GM21717 (cell line): ENCODE measurements around the gene EFCAB11.

Source experiments
- ATAC-seq: cut with Tn5 transposase; IDR thresholded peaks from one replicate; pipeline ENCODE4 v1.9.1; 2021; ENCODE audit warnings: mild to moderate bottlenecking, moderate library complexity; ENCODE audit not compliant: unreplicated experiment

Gene EFCAB11

DNA sequence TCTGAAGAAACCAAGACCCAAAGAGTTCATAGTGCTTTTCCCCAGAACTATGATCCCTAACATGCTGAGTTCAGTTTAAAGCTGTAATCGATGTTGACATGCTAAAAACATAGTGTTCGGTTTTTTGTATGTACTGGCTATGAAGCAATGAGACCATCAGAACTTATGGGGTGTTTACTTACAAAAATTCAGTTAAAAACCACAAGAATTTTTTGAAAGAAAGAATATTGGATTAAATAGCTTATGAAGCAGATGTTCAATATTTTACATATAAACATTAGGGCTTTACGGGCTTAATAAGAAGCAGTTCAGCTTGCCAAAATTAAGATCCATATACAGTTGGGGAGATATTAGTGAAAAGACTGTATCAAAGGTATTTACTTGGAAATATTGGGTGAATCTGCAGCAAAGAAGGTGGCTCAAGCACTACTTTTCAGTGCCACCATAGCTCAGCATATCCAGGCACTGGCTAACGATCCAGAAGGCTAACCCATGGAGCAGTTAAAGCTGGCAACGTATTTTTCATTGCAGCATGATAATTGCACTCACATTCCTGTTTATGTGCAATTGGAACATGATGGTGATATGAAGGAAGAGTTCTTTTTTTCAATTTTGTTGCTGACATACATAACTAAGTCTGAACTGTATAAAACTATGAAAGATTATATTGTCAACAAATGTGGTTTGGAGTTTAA lies 125.9 kb downstream of the EFCAB11 start:
- no peak for ATAC-seq

- no peak for ATAC-seq
These were observed 127.3 kb downstream of the EFCAB11 start for GRCh38 chr14:89827265-89827664.

DNA sequence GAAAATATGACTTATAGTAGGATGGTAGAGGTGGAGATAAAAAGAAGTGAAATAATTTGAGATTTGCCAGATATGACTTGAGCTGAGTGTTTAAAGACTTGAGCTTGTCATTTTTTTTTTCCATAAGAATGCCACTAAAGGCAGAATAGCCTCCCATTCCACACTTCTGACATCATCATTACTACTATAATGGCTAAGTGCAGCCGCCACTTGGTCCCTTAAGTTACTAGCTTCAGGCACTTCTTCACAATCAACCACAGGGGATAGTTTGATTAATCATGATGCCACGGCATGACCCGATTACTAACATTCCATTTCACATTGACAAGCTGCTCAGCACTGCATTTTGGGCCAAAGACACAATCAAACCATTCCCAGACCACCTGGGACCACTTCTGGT lies 127.9 kb downstream of the EFCAB11 start:
- no peak for ATAC-seq

- ATAC-seq, result no peak
These were observed 130.8 kb downstream of the EFCAB11 start for GRCh38 chr14:89823743-89824142.

DNA sequence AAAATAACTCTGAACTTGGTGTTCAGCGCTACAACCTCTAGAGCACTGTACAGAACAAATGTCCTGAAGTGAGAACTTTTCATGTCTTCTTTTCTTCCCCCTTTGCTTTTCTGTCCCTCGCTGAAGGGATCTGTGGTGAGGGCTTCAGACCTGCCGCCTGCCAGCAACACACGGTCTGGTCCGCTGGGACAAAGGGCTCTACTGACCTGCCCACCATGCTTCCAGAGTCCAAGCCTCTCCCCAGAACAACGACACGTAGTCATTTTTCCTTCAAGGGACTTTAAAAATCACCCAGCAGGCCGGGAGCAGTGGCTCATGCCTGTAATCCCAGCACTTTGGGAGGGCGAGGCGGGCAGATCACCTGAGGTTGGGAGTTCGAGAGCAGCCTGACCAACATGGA lies 140.4 kb downstream of the EFCAB11 start:
- ATAC-seq, result no peak

DNA sequence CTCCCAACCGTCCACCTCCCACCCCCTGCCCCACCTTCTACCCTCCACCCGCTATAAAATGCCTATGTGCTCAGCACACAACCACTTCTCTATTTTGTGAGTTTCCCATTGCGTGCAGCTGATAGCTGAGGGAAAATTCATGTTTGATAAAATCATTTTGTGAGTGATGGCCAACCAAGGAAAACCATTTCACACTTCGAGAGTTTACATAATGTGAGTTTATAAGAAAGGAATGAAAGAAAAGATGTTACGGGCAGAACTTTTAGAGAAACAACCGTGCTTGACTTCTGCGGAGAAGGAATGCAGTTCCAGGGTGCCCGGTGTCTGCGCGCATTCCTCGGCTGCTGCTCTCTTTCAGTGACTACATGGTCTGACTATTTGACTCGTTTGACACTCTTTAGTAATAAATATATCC lies 140.9 kb downstream of the EFCAB11 start:
- no peak for ATAC-seq

DNA sequence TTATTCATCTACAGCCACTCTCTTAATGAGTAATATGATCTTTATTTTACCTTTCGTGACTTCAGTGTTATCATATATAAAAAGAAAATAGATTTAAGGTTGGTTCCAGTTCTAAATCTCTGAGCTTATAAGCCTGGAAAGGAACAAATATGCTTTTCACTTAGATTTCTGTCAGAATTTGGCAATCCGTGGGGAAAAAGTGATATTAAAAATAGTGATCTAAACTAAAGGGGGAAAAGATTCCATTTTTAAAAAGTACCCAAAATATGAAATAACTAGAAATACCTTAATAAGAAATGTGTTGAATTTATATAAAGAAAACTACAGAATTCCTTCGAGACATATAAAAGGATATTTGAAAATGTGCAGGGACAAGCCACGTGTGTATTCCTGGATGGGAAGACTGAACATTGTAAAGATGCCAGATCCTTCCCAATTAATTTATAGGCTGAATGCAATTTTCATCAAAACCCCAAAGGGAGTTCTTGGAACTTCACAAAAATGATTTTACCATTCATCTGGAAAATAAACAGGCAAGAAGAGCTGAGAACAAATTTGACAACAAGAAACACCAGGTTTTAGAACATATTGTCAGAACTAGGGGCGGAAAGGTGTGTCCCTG lies 142.5 kb downstream of the EFCAB11 start:
- no peak for ATAC-seq

DNA sequence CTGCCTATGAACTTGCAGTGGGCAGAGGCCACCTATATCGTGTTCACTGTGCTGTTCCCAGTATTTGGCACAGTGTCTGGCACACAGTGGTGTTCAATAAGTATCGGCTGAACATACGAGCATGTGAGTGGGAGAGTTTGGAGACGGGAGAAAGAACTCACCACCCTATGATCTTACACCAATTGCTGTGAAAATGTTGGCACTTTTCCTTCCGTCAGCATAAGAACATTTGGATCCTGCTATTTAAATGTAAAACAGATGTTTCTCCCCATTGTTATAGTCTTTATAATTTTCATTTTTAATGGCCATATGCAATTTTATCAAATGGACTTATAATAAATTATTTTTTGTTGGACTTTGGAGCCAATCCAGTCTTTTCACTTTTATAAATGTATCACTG lies 144.4 kb downstream of the EFCAB11 start:
- no peak for ATAC-seq

- no peak for ATAC-seq
These were observed 146.6 kb downstream of the EFCAB11 start for GRCh38 chr14:89807892-89808291.

GRCh38 chr14:89807151-89807550 lies 147.4 kb downstream of the EFCAB11 start:
- no peak for ATAC-seq

DNA sequence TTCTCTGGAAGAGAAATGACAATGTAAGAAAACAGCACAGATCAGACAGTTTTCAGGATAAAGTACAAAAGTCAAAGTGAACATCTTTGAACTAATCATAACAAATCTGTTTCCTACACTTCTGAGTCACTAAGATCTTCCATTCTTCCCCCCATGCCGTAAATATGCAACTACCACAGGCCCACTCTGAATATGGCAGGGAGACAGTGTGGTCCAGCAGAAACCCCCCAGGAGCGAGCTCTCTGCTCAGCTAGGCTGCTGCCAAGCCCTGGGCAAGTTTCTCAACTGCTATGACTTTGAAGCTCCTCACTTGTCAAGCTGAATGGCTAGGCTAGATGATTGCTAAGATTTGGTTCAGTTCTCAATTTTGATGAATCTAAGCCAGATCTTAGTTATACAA lies 148.1 kb downstream of the EFCAB11 start:
- no peak for ATAC-seq

- ATAC-seq, result no peak
These were observed 149.0 kb downstream of the EFCAB11 start for GRCh38 chr14:89805501-89805900.

GRCh38 chr14:89803542-89803941 lies 151.0 kb downstream of the EFCAB11 start:
- ATAC-seq, result no peak

- no peak for ATAC-seq
These were observed 153.4 kb downstream of the EFCAB11 start for GRCh38 chr14:89801136-89801535.

- no peak for ATAC-seq
These were observed 156.2 kb downstream of the EFCAB11 start for GRCh38 chr14:89798212-89798773.

GRCh38 chr14:89797148-89797547 lies 157.4 kb downstream of the EFCAB11 start:
- no peak for ATAC-seq

- no peak for ATAC-seq
These were observed 160.4 kb downstream of the EFCAB11 start for GRCh38 chr14:89794096-89794495.

- no peak for ATAC-seq
These were observed 161.2 kb downstream of the EFCAB11 start for GRCh38 chr14:89793367-89793716.

DNA sequence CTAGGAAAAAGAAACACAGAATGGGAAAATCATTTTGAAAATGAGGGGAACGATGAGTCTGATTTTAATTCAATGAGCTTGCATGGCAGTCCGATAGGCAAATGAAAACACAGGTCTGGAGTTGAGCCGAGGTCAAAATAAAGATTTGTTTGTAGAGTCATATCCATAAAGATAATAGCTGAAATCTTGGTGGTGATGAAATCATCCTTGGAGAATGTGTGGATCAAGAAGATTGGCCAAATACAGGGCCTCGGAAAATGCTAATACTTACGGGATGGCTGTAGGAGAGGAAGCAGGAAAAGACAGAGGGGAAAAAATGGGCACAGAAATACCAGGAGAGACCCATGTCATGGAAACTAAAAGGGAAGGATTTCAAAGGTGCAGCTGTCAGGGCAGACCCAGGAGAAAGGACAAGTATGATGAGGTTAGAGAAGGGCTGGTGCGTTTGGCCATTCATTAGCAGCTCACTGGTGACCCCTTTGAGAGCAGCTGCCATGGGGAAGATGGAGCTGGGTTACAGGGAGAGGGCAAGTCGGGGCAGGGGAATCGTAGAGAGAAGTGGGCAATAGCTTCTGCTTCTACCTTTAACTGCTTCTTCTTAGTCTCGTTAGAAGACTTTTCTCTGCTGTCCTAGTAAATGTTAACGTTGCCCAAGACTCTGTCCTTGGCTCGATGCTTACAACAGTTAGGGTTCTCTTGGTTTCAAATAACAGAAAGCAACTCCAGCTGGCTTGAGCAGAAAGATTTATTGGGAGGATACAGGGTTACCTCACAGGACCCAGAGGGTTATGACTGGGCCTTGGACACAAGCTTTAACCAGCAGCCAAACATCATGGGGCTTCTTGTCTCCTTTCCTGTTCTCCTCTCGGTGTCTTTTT lies 161.8 kb downstream of the EFCAB11 start:
- no peak for ATAC-seq

DNA sequence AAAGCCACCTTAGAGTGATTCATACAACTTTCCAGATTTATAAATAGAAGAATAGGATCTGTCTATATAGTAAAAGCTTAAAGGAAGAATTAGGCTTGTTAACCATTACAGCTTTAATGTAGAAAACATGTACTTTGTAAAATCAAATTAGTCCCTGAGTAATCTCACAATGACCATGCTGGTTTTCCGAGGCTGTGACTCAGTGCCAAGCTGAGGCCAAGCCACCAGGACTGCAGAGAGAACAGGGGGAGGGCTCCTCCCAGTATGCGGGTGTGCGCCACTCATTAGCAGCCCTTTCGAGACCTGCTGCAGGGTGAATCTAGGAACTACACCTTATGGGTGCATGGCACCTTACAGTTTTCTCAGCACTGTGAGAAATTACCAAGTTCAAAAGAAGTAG lies 167.0 kb downstream of the EFCAB11 start:
- no peak for ATAC-seq

DNA sequence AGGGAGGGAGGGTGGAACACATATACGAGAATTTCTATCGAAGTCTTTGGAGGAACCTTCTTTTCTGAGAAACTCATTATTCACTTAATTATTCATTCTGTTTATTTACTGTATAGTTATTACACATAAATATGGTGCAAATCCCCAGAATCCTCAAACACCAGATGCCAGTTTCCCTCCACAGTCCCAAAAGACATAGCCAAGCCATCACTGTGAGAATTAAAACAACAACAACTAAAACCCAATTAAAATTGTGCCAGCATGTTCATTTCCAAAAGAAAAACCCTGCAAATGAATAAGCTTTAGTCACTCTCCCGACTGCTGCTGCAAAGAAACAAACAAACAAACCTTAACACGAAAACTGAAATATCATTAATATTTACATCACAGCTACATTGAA lies 173.5 kb downstream of the EFCAB11 start:
- ATAC-seq, result no peak

DNA sequence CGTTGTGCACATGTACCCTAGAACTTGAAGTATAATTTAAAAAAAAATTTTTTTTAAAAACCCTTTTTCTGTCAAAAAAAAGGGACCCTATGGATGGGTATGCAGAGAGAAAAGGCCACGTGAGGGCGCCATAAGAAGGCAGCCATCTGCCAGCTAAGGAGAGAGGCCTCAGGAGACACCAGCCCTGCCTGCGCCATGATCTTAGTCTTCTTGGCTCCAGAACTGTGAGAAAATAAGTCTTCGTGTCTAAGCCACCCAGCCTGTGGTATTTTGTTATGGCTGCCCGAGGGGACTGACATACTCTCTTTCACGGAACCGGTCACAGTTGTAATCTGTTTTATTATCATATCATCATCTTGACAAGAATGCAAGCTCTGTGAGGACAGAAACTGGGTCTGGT lies 174.8 kb downstream of the EFCAB11 start:
- ATAC-seq, result no peak
